Activated CD4-positive, alpha-beta T cell treated with anti-CD3 and anti-CD28 coated beads for 36 hours (primary cell): ENCODE measurements around the gene CADM3. TPM values are rescaled to one million over a fixed set of nuclear protein-coding genes. Genes with fewer than 3 reads are reported as not detected.
A peak's percentile ranks its signal among the peaks of the same experiment; 100 is the strongest.

Experiments used
- ATAC-seq: fragments of 200-7000 bp; cut with Tn5 transposase; one replicate; pipeline ENCODE4 v1.10.0; 2021; ENCODE audit warnings: mild to moderate bottlenecking, moderate library complexity
- CTCF ChIA-PET: fragments of 350-600 bp; sonication (Branson Sonifier 250); formaldehyde crosslinking; loops from one replicate; lab custom pipeline; 2021; ENCODE audit warnings: antibody characterized with exemption; lab: Charles Lee
- POLR2A ChIA-PET: fragments of 350-600 bp; sonication (Branson Sonifier 250); formaldehyde crosslinking; loops from one replicate; lab custom pipeline; 2021; ENCODE audit warnings: antibody characterized with exemption, inconsistent platforms; lab: Charles Lee
- DNase-seq: peaks from one replicate; pipeline ENCODE4 v3.0.0-alpha.2; 2020
- H3K27ac Mint-ChIP-seq: one replicate; pipeline ENCODE4 v1.8.0; 2021; ENCODE audit warnings: mixed read lengths
- H3K27me3 Mint-ChIP-seq: one replicate; pipeline ENCODE4 v1.8.0; 2021; ENCODE audit warnings: mixed read lengths
- H3K36me3 Mint-ChIP-seq: one replicate; pipeline ENCODE4 v1.8.0; 2021; ENCODE audit warnings: low read depth, mixed read lengths
- H3K4me1 Mint-ChIP-seq: one replicate; pipeline ENCODE4 v1.8.0; 2021; ENCODE audit warnings: mixed read lengths
- H3K4me3 Mint-ChIP-seq: one replicate; pipeline ENCODE4 v1.8.0; 2021; ENCODE audit warnings: mild to moderate bottlenecking, moderate library complexity, mixed read lengths
- H3K9me3 Mint-ChIP-seq: one replicate; pipeline ENCODE4 v1.8.0; 2021; ENCODE audit warnings: low read depth, mixed read lengths
- intact Hi-C, 2 experiments: fragments of 100-400 bp; cut with DNase I in 1 of 2; cut with micrococcal nuclease in 1 of 2; formaldehyde crosslinking; loops; one replicate each; pipeline versions ENCODE4 v1.14.2 to v1.15.1; 2022 to 2024; cut with DNase I, micrococcal nuclease
- total RNA-seq, 2 experiments: library from RNA; stranded (reverse); gene quantifications; one replicate each; pipeline ENCODE4 v1.2.3, GENCODE V29; 2021

CADM3 gene
- total RNA-seq, 2 experiments from 2014 or later = not detected

DNA sequence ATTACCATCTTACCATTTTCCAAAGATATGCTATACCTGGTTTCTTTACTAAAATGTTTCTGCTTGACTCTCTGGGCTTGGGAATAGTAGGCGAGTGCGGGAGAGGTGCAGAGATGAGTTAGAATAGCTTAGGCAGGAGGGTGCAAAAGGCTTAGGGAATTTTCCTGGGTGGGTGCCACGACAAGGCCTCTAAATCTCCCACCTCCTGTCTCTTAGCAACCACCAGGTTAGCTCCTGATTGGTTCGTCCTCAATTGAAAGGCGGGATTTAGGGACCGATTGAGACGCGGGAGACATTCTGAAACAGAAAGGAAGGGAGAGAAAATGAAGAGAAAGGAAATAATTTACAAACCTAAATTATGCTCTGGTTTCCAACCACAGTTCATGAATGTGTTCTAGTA lies 36.4 kb downstream of the CADM3 start:
- peaks cover 60% of the 10 kb centered on the region for H3K27me3 Mint-ChIP-seq
- no peaks in the 10 kb centered on the region for H3K9me3 Mint-ChIP-seq
- CTCF ChIA-PET = interaction anchor here (1.0 to 9.8 kb wide), 5 partner anchors 11 to 78 kb away, joined by 3 to 113 read pairs (median 3); no protein-coding TSS in a partner anchor
- DNase-seq (no peak), ATAC-seq (no peak)
- H3K4me3 Mint-ChIP-seq = no peak overlapping the region
- H3K4me1 Mint-ChIP-seq = peaks cover 19% of the 10 kb centered on the region
- H3K36me3 Mint-ChIP-seq = no peaks in the 10 kb centered on the region
- intact Hi-C loops = no loop called here
- no peak overlapping the region for H3K27ac Mint-ChIP-seq
- POLR2A ChIA-PET = no interaction called here

- Mint-ChIP-seq H3K36me3 (no peaks in the 10 kb centered on the region), H3K27me3 (peaks cover 58% of the 10 kb centered on the region), H3K4me3 (no peak overlapping the region), H3K4me1 (peaks cover 19% of the 10 kb centered on the region), H3K9me3 (no peaks in the 10 kb centered on the region), H3K27ac (no peak overlapping the region)
- no peak for DNase-seq
- ChIA-PET CTCF (interaction anchor here (0.8 to 9.8 kb wide), 12 partner anchors 9 to 174 kb away, joined by 3 to 113 read pairs (median 3); no protein-coding TSS in a partner anchor), POLR2A (interaction anchor here (0.6 kb wide), 1 partner anchor 12 kb away, joined by 3 read pairs; no protein-coding TSS in a partner anchor)
- no peak for ATAC-seq
- intact Hi-C loops = no loop called here
These were observed 36.9 kb downstream of the CADM3 start for GRCh38 chr1:159208175-159208825.

- peaks cover 58% of the 10 kb centered on the region for H3K27me3 Mint-ChIP-seq
- POLR2A ChIA-PET = no interaction called here
- CTCF ChIA-PET = interaction anchor here (0.8 to 9.8 kb wide), 11 partner anchors 8 to 175 kb away, joined by 3 to 113 read pairs (median 3); no protein-coding TSS in a partner anchor
These were observed 37.6 kb downstream of the CADM3 start for GRCh38 chr1:159209061-159209460.

GRCh38 chr1:159211331-159212136 lies 40.1 kb downstream of the CADM3 start:
- H3K27me3 Mint-ChIP-seq = peaks cover 53% of the 10 kb centered on the region
- DNase-seq (peak; percentile 75), ATAC-seq (peak; percentile 39)
- peaks cover 17% of the 10 kb centered on the region for H3K4me1 Mint-ChIP-seq
- intact Hi-C loops = loop anchor here (1.0 kb wide), 2 partner anchors 50 to 79 kb away; no protein-coding TSS in a partner anchor
- H3K27ac Mint-ChIP-seq = no peak overlapping the region
- ChIA-PET POLR2A (no interaction called here), CTCF (interaction anchor here (0.9 to 9.8 kb wide), 12 partner anchors 8 to 214 kb away, joined by 3 to 132 read pairs (median 9); partner anchors contain the start of gene ACKR1)
- no peaks in the 10 kb centered on the region for H3K9me3 Mint-ChIP-seq
- no peak overlapping the region for H3K4me3 Mint-ChIP-seq
- H3K36me3 Mint-ChIP-seq = no peaks in the 10 kb centered on the region

More at GRCh38 chr1:159209061-159209460, 37.6 kb downstream of the CADM3 start:
- Mint-ChIP-seq H3K4me3 (no peak overlapping the region), H3K9me3 (no peaks in the 10 kb centered on the region), H3K36me3 (no peaks in the 10 kb centered on the region), H3K27ac (no peak overlapping the region), H3K4me1 (peaks cover 19% of the 10 kb centered on the region)
- intact Hi-C loops = no loop called here
- DNase-seq (no peak), ATAC-seq (no peak)

GRCh38 chr1:159212596-159212995 lies 41.2 kb downstream of the CADM3 start:
- intact Hi-C loops = no loop called here
- Mint-ChIP-seq H3K36me3 (no peaks in the 10 kb centered on the region), H3K27ac (no peak overlapping the region), H3K9me3 (no peaks in the 10 kb centered on the region), H3K27me3 (peaks cover 48% of the 10 kb centered on the region), H3K4me1 (peaks cover 6% of the 10 kb centered on the region), H3K4me3 (no peak overlapping the region)
- ChIA-PET CTCF (interaction anchor here (0.6 to 9.8 kb wide), 13 partner anchors 9 to 727 kb away, joined by 3 to 132 read pairs (median 13); partner anchors contain the start of gene ACKR1), POLR2A (interaction anchor here (1.1 kb wide), 1 partner anchor 80 kb away, joined by 4 read pairs; no protein-coding TSS in a partner anchor)
- DNase-seq = no peak
- no peak for ATAC-seq

- Mint-ChIP-seq H3K27ac (no peak overlapping the region), H3K4me1 (no peaks in the 10 kb centered on the region), H3K27me3 (peaks cover 36% of the 10 kb centered on the region), H3K4me3 (no peak overlapping the region), H3K36me3 (no peaks in the 10 kb centered on the region), H3K9me3 (no peaks in the 10 kb centered on the region)
- ChIA-PET POLR2A (no interaction called here), CTCF (interaction anchor here (0.6 to 9.8 kb wide), 39 partner anchors 9 to 1090 kb away, joined by 3 to 132 read pairs (median 4); partner anchors contain the start of gene ACKR1)
- ATAC-seq (no peak), DNase-seq (peak; percentile 59)
- intact Hi-C loops = loop anchor here in 1 of 2 experiments (2.0 kb wide), 1 partner anchor 677 kb away; no protein-coding TSS in a partner anchor
These were observed 42.8 kb downstream of the CADM3 start for GRCh38 chr1:159214149-159214760.

GRCh38 chr1:159218649-159219636 lies 47.5 kb downstream of the CADM3 start:
- POLR2A ChIA-PET = interaction anchor here (0.6 kb wide), 1 partner anchor 1644 kb away, joined by 3 read pairs; no protein-coding TSS in a partner anchor
- intact Hi-C loops = no loop called here
- ATAC-seq = no peak
- DNase-seq = no peak
- Mint-ChIP-seq H3K27me3 (peaks cover 20% of the 10 kb centered on the region), H3K9me3 (no peaks in the 10 kb centered on the region), H3K27ac (no peak overlapping the region), H3K4me1 (no peaks in the 10 kb centered on the region), H3K4me3 (no peak overlapping the region), H3K36me3 (no peaks in the 10 kb centered on the region)
- CTCF ChIA-PET = interaction anchor here (1.0 to 1.5 kb wide), 4 partner anchors 10 to 125 kb away, joined by 3 to 4 read pairs (median 3); no protein-coding TSS in a partner anchor

GRCh38 chr1:159222075-159222865 lies 50.9 kb downstream of the CADM3 start:
- Mint-ChIP-seq H3K36me3 (no peaks in the 10 kb centered on the region), H3K4me3 (no peak overlapping the region)
- no peak for ATAC-seq

DNA sequence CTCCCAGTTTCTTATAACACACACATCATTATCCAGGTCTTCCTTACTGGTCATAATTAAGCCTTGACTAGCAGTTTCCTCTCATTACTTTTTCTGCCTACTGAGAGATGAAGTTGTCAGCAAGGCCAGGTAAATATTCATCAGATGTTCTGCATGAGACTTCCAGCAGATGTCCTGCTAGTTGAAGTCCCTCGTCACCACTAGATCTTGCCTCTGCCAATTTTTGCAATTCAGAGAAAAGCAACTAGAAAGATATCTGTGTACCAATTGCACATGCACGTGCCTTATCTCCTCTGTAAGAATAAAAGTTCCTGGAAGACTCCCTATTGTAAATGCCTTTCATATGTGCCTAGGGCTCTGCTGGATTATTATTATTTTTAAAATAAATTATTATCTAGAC lies 51.6 kb downstream of the CADM3 start:
- no peak for DNase-seq
- no peak for ATAC-seq
- Mint-ChIP-seq H3K27me3 (peaks cover 25% of the 10 kb centered on the region), H3K36me3 (no peaks in the 10 kb centered on the region), H3K27ac (no peak overlapping the region), H3K4me1 (no peaks in the 10 kb centered on the region), H3K9me3 (no peaks in the 10 kb centered on the region), H3K4me3 (no peak overlapping the region)
- intact Hi-C loops = no loop called here
- POLR2A ChIA-PET = no interaction called here
- CTCF ChIA-PET = interaction anchor here (0.6 to 6.6 kb wide), 2 partner anchors 11 to 700 kb away, joined by 4 to 60 read pairs; no protein-coding TSS in a partner anchor

More at GRCh38 chr1:159222075-159222865, 50.9 kb downstream of the CADM3 start:
- H3K4me1 Mint-ChIP-seq = no peaks in the 10 kb centered on the region
- intact Hi-C loops = no loop called here
- peaks cover 25% of the 10 kb centered on the region for H3K27me3 Mint-ChIP-seq
- DNase-seq = no peak
- ChIA-PET POLR2A (no interaction called here), CTCF (interaction anchor here (0.8 to 6.6 kb wide), 3 partner anchors 10 to 14 kb away, joined by 3 to 60 read pairs (median 4); no protein-coding TSS in a partner anchor)
- no peaks in the 10 kb centered on the region for H3K9me3 Mint-ChIP-seq
- no peak overlapping the region for H3K27ac Mint-ChIP-seq
